ENCODE data around the gene TMEM179. TPM values are rescaled to one million over a fixed set of nuclear protein-coding genes. Genes with fewer than 3 reads are reported as not detected.
A peak's percentile ranks its signal among the peaks of the same experiment; 100 is the strongest.

Gene TMEM179
- total RNA-seq, 1 experiment from 2014 or later: 0.32 TPM

DNA sequence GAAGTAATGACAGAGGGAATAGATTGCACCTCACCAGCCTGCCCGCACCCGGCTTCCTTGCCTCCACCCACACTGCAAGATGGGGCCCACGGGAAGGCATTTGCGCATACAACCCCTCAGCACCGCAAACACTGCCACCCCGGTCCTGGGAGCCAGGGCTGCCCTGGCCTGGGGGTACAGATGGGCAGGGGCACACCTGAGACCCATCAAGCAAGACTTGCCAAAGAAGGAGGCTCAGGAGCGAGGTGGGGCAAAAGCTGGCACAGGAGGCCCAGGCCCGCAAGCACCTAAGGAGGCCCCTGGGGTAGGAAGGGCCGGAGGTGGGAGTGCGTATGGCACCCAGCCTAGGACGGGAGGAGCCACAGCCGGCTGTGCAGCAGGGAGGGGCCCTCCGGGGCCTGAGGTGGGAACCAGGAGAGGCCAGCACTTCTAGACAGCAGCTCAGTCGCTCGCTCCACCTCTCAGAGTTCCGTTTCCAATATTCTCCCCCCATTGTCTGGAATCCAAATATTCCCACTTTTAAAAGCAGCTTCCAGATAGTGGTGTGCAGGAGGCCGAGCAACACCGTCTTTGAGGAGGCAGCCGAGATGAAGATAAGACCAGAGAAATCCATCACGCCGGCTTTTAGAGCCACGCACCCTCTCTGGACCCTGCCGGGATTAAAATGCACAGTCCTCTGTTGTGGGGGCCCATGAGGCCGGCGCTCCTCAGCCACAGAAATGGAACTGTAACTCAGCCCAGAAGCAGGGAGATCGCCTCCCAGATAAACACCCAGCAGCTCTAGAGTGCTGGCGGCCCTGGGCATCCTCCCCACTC, 37.2 kb downstream of the TMEM179 start:
- no peak for DNase-seq (ENCODE audit: low read depth, low spot score)
- in situ Hi-C loops (cut with HindIII; ENCODE audit: low pct_unique_long_range_greater_than_20kb, low sequenced_read_pairs): no loop called here

DNA sequence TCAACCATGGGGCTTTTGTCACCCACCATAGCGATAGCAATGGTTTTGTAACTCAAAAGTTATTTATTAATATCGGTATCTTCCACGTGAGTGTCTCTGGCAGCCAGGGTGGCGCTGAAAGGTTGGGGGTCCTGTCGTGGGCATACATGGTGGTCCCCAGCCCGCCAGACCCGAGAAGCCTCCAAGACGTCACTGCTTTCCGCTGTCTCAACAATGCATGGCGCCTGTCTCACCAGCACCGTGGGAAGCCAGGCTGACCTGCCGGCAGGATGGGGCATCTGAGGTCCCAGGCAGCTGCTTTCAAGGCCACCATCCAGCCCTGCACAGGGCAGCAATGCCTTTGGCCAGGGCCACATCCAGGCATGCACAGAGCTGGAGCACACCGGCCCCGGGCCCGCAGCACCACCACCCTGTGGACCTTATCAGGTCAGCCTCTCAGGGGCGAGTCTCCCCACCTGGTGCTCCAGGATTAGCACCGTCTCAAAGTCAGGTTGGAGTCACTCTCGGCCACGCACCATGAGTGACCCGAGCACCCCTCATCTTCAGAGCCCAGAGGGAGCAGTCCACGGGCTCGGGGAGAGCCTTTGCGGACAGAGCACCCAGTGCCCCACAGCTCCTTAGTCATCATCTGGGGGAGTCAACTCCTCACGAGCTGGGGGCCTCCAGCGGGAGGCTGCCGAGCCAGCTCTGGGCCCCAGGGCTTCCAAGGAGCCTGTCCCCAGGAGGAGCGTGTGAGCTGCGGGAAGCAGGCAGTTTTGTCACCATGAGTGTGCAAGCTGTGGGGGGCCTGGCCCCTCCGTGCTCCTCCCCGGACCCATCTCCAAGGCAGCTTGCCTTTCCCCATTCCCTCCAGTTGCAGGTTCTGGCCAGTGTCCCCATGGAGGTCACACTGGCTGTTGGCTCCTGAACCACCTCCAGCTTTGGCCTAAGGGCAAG, 39.6 kb downstream of the TMEM179 start:
- in situ Hi-C loops (cut with HindIII; ENCODE audit: low pct_unique_long_range_greater_than_20kb, low sequenced_read_pairs): no loop called here

DNA sequence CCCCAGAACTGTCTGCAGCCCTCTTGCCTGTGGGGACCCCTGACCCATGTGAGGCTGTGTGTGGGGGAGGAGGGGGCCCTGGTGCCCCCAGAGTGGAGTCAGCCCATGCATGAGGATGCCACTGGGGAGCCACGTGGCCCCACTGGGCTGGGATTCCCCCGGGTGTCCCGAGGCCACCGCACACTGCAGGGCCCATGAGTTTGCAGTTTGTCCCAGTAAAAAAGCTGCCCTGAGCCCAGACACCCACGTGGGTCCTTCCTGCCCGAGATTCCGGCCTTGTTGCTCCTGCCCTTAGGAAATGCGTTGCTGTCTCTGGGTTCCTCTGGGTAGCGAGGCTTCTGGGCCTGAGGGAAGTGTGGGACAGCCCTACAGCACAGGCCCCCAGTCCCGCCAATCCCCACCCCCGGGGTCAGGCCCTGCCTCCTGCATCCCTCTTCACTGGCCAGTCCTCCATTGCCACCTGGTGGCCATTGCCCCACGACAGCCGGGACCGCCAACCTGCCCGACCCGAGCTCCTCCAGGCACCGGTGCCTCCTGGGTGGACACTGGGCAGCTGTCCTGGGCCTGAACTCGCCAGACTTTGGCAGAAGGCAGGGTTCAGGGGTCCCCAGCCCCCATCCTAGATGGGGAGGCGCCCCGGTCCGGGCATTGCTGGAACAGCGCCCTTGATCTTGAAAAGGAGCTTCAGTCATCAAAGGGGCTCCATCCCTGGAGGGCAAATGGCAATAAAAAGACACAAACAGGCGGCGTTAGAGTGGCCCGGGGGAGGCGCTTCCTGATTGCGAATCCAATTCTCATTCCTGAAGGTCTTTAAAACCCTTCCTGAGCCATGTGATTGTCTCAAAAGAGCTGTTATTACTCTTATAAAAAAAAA, 40.6 kb downstream of the TMEM179 start:
- DNase-seq (ENCODE audit: low read depth, low spot score): peak; percentile 75
- in situ Hi-C loops (cut with HindIII; ENCODE audit: low pct_unique_long_range_greater_than_20kb, low sequenced_read_pairs): no loop called here

More for the DNA sequence above, 39.6 kb downstream of the TMEM179 start:
- no peak for DNase-seq (ENCODE audit: low read depth, low spot score)

DNA sequence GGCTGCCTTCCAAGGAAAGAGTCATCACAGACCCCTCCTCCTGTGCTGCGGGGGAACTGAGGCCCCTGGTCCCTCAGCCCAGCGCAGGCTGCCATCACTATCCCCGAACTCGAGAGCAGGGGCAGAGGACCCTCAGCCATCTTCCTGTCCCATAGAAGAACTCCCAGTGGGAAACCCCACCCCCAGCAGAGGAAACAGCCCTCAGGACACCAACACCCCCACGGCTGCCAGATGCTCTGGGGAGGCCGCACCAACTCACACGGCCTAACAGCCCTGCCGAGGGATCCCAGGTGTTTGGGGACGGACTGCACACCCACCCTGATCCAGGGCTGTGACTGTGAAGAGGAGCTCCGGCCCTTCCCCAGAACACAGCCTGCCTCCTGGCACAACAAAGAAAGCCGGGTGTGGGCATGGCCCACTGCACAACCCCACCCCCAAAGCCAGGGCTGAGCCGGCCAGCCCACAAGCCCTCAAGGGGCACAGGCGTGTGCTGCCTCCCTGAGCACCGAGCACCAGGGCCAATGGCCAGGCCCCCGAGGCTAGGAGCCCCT, 41.3 kb downstream of the TMEM179 start:
- in situ Hi-C loops (cut with HindIII; ENCODE audit: low pct_unique_long_range_greater_than_20kb, low sequenced_read_pairs): no loop called here
- no peak for DNase-seq (ENCODE audit: low read depth, low spot score)

DNA sequence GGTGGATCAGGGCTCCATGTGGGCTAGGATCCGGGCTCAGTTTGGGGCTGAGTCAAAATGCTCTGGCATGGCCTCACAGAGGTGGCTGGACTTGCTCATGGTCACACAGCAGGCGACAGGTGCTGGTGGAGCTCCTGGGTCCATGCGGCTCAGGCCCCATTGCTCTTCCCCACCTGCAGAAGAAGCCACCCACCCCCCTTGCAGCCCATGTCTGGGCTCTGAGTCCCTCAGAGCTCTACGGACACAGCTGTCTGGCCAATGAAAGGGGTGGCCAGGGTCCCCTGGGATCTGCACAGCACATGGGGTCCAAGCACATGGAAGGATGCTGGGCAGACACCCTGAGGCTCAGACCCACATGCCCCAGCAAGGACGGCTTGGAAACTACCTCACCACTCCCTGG, 42.0 kb downstream of the TMEM179 start:
- DNase-seq (ENCODE audit: low read depth, low spot score): no peak
- in situ Hi-C loops (cut with HindIII; ENCODE audit: low pct_unique_long_range_greater_than_20kb, low sequenced_read_pairs): no loop called here

DNA sequence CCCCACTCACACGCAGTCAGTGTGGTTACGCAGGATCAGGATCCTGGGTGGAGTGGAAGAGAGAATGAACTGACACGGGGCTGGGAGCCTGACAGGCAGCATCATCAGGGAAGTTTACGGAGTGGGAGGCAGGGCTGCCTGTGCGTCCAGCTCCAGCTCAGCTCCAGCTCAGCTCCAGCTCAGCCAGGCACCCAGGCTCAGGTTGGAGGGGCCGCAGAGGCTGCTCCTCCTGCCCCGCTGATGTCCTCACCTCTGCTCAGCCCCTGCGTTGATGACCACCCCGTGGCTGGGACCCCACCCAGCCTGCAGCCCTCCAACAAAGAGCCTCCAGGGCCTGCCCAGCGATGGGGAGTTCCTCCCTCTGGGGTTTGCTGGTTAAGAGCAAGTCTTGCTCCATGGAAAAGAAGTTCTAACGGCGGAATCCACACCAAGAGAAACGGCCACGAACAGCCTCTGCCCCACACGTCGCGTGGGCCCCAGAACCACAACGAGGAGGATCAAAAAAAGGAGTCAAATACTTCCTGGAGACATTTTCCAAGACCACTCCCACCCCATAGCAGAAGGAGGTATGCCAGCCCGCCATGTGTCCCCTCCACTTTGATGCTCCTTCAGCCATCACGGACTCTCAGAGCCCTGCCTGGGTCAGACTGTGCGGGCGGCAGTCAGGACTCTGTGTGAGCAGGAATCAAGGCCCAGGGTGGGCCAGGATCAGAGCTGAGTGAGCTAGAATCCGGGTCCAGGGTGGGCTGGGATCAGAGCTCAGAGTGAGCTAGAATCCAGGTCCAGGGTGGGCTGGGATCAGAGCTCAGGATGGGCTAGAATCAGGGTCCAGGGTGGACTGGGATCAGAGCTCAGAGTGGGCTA, 42.7 kb downstream of the TMEM179 start:
- DNase-seq (ENCODE audit: low read depth, low spot score): no peak
- in situ Hi-C loops (cut with HindIII; ENCODE audit: low pct_unique_long_range_greater_than_20kb, low sequenced_read_pairs): no loop called here

DNA sequence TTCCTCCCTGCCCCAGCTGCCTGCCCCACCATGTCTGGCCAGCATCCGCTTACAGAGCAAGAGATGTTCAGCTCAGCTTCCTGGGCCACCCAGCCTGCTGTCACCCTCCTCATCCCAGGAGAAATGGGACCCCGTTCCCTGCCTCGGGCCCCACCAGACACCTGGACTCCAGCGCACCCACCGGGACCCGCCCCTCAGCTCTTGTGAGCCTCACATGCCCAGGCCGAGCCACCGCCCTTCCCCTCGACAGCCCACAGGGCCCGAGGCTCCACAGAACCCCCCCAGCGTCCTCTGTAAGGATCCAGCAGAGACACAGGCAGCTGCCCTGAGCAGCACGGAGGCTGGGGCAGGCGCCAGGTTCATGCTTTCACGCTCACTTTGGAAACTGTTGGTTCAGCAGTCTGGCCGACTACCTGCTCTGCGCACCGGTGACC, 43.4 kb downstream of the TMEM179 start:
- in situ Hi-C loops (cut with HindIII; ENCODE audit: low pct_unique_long_range_greater_than_20kb, low sequenced_read_pairs): no loop called here
- DNase-seq (ENCODE audit: low read depth, low spot score): no peak

DNA sequence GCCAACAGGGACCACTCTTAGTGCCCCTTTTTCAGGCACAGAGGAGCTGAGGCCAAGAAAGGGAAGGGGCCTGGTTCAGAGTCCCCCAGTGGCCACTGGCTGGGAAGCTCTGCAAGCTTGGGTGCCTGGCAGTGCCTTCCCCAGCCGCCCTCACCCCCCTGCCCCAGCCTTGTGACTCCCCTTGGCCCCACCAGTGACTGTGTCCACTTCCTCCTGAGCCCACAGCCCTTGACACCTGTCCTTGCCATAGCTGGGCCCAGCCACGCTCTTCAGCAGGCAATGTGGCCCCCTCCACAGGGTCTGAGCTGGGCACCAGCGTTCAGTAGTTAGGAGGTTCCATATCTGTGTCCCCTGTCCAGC, 44.0 kb downstream of the TMEM179 start:
- no peak for DNase-seq (ENCODE audit: low read depth, low spot score)
- in situ Hi-C loops (cut with HindIII; ENCODE audit: low pct_unique_long_range_greater_than_20kb, low sequenced_read_pairs): no loop called here

DNA sequence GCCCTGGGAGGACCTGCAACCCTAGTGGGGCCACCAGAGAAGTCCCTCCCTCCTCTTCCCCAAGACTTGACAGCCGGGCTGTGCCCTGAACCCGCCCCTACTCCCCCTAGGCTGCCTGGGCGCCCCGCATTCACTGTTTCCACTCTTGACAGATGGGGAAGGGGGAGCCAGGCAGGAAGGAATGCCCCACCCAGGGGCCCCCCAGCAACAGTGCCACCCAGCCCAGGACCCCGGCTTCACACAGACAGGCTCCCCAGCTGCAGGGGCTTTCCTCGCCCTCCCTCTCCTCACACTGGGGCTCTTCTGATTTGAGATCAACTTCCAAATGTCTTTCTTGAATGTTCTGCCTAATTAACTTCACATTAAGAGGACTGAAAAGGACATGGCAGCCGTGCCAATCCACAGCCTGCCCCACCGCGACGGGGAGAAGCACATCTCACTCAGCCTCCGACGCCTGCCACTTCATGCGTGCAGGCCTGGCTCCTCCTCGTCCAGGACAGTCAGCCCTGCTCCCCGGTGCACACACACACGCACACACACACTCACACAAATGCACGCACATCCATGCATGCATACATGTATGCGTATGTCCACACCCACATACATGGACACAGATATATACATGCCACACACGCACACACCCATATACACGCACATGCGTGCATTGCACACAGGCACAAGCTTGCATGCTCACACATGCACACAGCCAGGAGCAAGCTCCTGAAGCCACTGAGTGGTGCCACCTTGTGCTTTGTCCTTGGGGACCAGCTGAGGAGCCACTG, 44.6 kb downstream of the TMEM179 start:
- DNase-seq (ENCODE audit: low read depth, low spot score): no peak
- in situ Hi-C loops (cut with HindIII; ENCODE audit: low pct_unique_long_range_greater_than_20kb, low sequenced_read_pairs): no loop called here

DNA sequence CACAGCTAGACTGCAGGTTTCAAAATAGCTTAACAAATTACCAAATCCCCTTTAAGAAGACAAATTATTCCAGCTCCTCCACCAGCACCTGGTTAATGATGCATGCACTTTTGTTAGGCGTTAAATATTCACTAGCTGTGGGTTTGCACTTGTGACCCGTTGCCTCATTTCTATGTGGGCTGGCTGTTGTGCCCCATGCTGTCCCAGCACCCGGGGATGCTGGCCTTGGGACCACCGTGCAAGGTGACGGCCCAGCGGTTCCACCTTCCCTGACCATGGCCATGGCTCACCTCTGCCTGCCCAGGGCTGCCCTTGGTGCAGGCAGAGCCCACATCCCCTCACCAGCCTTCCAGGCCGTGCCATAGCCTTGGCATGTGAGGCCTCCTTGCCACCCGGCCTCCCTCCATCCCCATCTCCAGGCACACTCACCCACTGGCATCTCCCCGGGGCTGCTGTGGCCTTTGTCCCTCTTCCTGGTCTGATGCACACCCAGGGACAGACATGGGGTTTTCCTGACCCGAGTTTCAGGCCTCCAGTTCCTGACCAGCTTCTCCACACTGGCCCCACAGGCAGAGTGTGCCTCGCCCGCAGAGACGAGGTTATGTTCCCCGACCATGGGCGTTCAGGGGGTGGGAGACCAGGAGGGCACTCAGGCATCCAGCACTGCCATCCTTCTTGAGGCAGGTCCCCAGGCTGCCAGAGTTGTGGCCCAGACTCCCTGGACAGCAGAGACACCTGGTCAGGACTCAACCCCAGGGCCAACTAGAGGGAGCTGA, 45.4 kb downstream of the TMEM179 start:
- in situ Hi-C loops (cut with HindIII; ENCODE audit: low pct_unique_long_range_greater_than_20kb, low sequenced_read_pairs): no loop called here
- no peak for DNase-seq (ENCODE audit: low read depth, low spot score)

DNA sequence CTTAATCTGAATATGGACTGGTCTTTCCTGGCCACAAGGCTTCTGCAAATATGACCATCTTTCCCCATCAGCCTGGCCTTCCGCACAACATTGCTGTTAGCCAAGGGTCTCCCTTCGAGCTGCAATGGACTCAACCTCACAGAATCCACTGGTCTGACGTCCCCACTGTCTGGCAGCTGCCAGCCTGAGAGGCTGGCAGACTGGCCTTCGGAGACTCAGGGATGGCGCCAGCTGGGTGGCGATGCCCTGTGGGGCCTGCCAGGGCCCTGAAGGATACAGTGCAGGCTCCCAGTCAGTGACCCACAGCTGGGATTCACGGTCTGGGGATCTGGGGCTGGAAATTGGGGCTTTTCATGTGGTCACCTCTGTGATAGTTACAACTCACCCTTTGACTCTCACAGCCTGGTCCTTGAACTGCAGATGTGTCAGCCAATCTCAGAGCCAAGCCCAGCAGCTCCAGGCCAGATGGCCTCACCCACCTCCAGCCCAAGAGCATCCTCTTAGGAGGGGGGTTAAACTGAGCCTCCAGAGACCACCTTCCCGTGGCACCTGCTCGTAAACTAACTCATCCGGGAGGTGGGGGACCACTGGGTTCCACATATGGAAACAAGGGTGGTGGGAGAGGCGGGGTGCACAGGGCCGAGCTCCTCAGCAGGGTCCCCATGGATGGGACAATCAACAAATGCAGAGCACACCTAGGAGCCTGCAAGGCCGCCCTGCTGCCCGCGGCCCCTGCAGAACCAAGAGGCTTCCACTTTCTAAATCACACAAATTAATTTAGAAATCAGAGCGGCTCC, 46.1 kb downstream of the TMEM179 start:
- in situ Hi-C loops (cut with HindIII; ENCODE audit: low pct_unique_long_range_greater_than_20kb, low sequenced_read_pairs): no loop called here
- no peak for DNase-seq (ENCODE audit: low read depth, low spot score)

DNA sequence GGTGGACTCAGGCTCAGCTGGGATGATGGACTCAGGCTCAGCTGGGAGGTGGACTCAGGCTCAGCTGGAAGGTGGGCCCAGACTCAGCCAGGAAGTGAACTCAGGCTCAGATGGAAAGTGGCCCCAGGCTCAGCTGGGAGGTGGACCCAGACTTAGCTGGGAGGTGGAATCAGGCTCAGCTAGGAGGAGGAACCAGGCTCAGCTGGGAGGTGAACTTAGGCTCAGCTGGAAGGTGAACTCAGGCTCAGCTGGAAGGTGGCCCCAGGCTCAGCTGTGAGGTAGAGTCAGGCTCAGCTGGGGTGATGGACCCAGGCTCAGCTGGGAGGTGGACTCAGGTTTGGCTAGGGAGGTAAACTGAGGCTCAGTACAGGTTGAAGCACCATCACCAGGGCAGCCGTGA, 46.8 kb downstream of the TMEM179 start:
- in situ Hi-C loops (cut with HindIII; ENCODE audit: low pct_unique_long_range_greater_than_20kb, low sequenced_read_pairs): no loop called here
- no peak for DNase-seq (ENCODE audit: low read depth, low spot score)

DNA sequence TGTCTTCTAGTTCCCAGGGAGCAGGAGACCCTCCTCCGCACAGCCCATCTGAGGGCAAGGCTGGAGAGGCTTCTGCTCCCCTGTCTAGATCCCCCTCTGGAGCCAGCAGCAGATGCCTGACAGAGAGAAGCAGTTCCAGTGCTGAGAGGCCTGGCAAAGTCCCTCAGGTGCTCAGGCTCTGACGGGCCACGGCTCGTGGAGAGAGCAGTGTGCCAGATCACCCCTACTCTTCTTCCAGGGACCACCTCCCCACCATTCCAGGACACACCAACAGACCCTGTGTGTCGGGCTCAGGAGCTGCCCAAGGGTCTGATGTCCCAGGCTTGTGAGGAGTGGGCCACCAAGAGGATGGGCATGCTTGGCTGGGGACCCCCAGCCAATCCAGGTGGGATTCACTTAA, 47.5 kb downstream of the TMEM179 start:
- DNase-seq (ENCODE audit: low read depth, low spot score): no peak
- in situ Hi-C loops (cut with HindIII; ENCODE audit: low pct_unique_long_range_greater_than_20kb, low sequenced_read_pairs): no loop called here

DNA sequence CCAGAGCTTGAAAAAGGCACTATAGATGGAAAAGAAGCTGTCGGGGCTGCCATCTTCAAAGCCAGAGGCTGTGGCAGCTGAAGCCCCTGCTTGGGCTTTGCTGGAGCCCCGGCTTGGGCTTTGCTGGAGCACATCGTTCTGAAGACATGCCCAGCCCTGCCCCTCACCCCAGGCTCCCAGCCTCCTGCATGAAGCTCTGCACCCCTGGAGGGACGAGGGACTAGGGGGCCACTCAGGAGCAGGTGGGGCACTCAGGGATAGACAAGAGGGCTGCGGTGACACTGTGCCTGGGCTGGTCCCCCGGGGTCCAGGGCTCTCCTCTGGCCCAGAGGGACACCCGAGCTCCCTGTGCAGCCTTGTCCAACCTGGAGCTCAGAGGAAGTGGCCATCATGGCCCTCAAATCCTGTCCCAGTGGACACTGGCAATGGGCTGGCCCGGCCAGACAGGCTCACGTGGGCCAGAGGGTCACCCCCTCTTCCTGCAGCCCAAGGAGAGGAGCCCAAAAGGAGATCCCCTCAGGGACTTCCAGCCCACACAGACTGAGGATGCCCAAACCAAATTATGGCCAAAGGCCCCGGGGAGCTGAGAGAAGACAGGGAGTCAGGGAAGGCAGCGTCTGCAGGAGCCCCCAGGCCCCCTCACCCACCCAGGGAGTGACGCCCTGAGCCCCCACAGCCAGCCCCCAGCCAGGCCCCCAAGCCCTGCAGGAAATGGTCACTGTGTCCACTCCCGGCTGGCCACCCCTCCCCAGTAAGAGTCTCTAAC, 48.1 kb downstream of the TMEM179 start:
- no peak for DNase-seq (ENCODE audit: low read depth, low spot score)
- in situ Hi-C loops (cut with HindIII; ENCODE audit: low pct_unique_long_range_greater_than_20kb, low sequenced_read_pairs): no loop called here

Data from SK-MEL-5 (cell line).